Measurements from ENCODE around the gene RPS15A.
"Not testable (repeated sequence)": the region's sequence is repeated elsewhere in the genome, so short reads cannot be mapped to it uniquely, and the experiment has no call there.

GRCh38 chr16:18762713-18763112, 27.4 kb downstream of the RPS15A start:
- not testable (repeated sequence) for TF ChIP-seq CTCF, POLR2A (IDR thresholded peaks at IDR 0.05)

Data from thyroid gland (tissue), 4 donors.